GM10266 (cell line): Measurements from ENCODE around the gene C1QTNF2.
"Not testable (repeated sequence)": the region's sequence is repeated elsewhere in the genome, so short reads cannot be mapped to it uniquely, and the experiment has no call there.

Experiments used
- DNase-seq: peaks from one replicate; pipeline ENCODE4 v3.0.0; 2012; ENCODE audit errors: extremely low spot score
- TF ChIP-seq, protein P1 (sequence below): IDR thresholded peaks from 2 replicates; pipeline ENCODE4 v1.5.1; 2012; ENCODE audit warnings: mild to moderate bottlenecking, low read depth; ENCODE audit not compliant: control insufficient read depth, insufficient read depth; ENCODE audit errors: missing control alignments

C1QTNF2 gene

DNA sequence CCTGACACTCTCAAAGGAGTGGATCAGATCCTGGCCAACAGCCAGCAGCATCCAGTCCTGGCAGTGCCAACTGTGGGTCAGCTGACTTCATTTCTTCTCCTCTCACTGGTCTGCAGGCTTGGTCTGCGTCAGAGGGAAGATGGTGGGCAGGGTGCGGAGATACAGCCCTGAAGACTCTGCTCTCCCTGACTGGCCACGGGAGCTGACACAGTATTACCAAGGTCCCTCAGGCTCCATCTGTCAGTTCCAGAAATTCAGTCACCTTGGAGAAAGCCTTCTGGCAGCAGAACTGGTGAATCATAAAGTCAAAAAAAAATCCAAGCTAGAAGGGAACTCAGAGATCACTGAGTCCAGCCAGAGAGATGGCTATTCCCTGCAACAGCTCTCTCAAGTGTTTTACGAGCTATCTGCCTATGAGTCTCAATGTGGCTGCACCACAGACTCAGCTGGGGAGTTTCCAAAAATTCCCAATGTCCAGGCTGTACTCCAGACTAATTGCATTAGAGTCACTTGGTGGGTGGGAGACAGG lies 27.9 kb downstream of the C1QTNF2 start:
- no peak for DNase-seq
- TF ChIP-seq, protein P1, sequence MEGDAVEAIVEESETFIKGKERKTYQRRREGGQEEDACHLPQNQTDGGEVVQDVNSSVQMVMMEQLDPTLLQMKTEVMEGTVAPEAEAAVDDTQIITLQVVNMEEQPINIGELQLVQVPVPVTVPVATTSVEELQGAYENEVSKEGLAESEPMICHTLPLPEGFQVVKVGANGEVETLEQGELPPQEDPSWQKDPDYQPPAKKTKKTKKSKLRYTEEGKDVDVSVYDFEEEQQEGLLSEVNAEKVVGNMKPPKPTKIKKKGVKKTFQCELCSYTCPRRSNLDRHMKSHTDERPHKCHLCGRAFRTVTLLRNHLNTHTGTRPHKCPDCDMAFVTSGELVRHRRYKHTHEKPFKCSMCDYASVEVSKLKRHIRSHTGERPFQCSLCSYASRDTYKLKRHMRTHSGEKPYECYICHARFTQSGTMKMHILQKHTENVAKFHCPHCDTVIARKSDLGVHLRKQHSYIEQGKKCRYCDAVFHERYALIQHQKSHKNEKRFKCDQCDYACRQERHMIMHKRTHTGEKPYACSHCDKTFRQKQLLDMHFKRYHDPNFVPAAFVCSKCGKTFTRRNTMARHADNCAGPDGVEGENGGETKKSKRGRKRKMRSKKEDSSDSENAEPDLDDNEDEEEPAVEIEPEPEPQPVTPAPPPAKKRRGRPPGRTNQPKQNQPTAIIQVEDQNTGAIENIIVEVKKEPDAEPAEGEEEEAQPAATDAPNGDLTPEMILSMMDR = no peak

DNA sequence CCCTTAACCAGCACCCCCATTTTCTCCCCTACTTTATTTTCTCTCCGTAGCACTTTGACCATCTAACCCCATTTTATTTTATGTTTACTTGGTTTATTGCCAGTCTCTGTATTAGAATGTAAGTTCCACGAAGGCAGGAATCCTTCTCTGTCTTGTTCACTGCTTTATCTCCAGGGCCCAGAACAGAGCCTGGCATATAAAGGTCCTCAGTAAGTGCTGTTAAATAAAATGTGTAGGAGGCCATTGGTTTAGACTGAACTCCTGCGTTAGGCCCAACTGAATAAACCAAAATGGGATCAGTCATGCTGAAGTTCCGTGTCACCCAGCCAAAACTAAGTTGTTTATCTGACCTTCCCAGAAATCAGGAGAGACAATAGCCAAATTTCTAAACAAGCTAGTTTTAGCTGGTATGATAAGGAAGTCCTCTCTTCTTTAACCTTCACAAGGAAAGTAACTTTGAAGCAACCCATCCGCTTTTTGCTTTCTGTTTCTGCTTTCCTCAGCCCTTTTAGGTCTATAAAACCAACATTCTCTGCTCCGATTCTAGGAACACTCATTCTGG lies 29.0 kb downstream of the C1QTNF2 start:
- DNase-seq = no peak
- TF ChIP-seq, protein P1 = no peak

DNA sequence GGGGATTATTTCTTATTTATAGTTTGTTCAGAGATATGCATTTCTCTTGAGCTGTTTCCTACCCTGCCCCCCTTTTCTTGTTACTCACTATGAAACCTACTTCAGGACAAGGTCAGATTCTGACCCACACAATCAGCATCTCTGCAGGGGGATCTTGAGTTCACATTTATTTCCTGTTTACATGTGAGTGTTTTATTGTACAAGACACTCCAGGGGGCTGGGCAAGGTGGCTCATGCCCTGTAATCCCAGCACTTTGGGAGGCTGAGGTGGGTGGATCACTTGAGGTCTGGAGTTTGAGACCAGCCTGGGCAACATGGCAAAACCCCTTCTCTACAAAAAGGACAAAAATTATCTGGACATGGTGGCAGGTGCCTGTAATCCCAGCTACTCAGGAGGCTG lies 29.9 kb downstream of the C1QTNF2 start:
- not testable (repeated sequence) for DNase-seq

DNA sequence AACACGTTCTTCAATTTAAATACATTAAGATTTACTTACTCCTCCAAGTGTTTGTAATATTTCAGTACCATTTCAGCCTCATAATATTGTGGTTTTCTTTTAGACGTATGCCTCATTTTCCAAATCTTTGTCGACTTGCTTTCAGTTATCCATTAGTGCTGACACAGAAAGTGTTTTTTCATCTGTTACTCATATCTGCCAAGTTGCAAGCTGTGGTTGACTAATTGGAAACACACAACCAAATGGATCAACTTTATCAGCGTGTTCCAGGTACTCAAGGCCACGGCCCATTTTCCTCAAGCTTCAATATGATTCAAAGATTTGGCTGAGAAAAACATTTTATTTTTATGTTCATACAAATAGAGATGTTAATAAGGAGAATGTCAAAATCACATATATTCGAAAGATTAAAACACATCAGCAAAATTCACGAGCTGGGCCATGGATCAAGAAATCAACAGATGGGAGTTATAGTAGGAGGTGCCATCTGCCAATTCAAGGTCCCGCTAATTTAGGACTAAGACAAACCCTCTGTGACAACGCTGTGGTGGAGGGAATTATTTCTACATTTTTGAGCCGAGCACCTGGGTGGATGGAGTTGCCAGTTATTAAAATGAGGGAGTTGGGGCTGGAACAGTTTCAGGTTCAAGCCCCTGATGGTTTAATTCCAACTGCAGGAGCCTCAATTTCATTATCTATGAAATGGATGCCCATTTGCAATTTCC lies 30.9 kb downstream of the C1QTNF2 start:
- no peak for DNase-seq

DNA sequence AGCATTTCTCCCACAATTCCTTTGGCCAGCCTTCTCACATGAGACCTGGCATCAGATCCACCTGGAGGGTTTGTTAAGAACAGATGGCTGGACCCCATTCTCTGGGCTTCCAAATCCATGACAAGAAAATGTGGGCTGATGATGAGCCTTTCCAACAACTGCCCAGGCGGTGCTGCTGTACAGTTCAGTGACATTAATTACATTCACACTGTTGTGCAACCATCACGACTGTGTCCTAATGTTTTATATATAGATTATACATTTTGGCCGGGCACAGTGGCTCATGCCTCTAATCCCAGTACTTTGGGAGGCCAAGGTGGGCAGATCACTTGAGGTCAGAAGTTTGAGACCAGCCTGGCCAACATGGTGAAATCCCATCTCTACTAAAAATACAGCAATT lies 35.7 kb downstream of the C1QTNF2 start:
- not testable (repeated sequence) for DNase-seq

More for the DNA sequence above, 30.9 kb downstream of the C1QTNF2 start:
- TF ChIP-seq, protein P1 = no peak

DNA sequence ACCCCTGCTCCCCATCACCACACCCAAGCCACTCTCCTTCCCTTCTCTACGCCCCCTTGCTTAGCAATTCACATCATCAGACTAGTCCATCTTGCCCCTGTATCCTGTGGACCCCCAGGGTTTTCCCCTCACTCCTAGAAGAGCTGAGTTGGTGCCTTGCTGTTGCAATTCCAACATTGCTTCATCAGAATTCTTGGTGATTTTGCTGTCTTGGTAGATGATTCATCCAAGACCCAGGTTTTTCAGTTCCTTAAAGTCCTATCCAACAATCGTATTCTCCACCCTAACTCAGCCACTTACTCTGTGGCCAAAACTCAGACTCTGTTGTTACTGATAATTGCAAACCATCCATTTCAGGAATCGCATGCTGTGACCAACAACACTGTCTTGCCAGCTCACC lies 36.7 kb downstream of the C1QTNF2 start:
- TF ChIP-seq, protein P1 = no peak
- no peak for DNase-seq

DNA sequence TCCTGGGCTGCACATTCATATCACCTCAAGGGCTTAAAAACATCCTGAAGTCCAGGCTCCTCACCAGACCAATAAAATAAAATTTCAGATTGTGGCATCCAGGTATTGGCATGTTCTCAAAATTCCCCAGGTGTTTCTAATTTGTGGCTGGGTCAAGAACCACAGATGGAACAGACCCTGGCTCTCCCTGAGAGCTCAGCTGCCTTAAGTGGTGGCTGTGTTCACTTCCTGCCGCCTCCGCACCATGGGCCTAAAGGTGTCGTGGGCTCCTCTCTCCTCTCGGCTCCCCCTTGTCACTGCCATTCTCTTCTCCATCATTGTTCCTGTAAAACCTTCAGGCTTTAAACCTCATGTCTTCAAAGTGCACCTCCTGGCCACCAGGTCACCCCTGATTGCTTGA lies 40.2 kb downstream of the C1QTNF2 start:
- TF ChIP-seq, protein P1 = no peak
- DNase-seq = no peak

DNA sequence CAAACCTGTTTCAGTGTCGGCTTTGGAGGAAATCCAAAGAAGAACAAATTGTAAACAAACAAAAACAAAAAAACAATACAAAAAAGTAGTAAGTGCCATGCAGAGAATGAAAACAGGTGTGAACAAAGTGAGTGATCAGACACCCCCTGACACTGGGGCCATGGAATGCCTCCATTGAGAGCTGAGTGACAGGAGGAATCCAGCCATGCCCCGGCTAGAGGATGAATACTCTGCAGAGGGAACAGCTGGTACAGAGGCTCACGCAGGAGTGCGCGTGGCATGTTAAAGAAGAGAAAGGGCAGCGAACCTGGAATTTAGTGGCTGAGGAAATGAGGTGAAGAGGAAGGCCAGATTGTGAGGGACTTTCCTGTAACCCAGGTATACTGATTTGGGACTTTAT lies 42.6 kb downstream of the C1QTNF2 start:
- TF ChIP-seq, protein P1 = no peak
- DNase-seq = no peak
